ENCODE measurements around the gene RAB3GAP2.
A peak's percentile ranks its signal among the peaks of the same experiment; 100 is the strongest.
"Not testable (repeated sequence)": the region's sequence is repeated elsewhere in the genome, so short reads cannot be mapped to it uniquely, and the experiment has no call there.

The RAB3GAP2 gene, protein sequence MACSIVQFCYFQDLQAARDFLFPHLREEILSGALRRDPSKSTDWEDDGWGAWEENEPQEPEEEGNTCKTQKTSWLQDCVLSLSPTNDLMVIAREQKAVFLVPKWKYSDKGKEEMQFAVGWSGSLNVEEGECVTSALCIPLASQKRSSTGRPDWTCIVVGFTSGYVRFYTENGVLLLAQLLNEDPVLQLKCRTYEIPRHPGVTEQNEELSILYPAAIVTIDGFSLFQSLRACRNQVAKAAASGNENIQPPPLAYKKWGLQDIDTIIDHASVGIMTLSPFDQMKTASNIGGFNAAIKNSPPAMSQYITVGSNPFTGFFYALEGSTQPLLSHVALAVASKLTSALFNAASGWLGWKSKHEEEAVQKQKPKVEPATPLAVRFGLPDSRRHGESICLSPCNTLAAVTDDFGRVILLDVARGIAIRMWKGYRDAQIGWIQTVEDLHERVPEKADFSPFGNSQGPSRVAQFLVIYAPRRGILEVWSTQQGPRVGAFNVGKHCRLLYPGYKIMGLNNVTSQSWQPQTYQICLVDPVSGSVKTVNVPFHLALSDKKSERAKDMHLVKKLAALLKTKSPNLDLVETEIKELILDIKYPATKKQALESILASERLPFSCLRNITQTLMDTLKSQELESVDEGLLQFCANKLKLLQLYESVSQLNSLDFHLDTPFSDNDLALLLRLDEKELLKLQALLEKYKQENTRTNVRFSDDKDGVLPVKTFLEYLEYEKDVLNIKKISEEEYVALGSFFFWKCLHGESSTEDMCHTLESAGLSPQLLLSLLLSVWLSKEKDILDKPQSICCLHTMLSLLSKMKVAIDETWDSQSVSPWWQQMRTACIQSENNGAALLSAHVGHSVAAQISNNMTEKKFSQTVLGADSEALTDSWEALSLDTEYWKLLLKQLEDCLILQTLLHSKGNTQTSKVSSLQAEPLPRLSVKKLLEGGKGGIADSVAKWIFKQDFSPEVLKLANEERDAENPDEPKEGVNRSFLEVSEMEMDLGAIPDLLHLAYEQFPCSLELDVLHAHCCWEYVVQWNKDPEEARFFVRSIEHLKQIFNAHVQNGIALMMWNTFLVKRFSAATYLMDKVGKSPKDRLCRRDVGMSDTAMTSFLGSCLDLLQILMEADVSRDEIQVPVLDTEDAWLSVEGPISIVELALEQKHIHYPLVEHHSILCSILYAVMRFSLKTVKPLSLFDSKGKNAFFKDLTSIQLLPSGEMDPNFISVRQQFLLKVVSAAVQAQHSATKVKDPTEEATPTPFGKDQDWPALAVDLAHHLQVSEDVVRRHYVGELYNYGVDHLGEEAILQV (N-terminal part only)

DNA sequence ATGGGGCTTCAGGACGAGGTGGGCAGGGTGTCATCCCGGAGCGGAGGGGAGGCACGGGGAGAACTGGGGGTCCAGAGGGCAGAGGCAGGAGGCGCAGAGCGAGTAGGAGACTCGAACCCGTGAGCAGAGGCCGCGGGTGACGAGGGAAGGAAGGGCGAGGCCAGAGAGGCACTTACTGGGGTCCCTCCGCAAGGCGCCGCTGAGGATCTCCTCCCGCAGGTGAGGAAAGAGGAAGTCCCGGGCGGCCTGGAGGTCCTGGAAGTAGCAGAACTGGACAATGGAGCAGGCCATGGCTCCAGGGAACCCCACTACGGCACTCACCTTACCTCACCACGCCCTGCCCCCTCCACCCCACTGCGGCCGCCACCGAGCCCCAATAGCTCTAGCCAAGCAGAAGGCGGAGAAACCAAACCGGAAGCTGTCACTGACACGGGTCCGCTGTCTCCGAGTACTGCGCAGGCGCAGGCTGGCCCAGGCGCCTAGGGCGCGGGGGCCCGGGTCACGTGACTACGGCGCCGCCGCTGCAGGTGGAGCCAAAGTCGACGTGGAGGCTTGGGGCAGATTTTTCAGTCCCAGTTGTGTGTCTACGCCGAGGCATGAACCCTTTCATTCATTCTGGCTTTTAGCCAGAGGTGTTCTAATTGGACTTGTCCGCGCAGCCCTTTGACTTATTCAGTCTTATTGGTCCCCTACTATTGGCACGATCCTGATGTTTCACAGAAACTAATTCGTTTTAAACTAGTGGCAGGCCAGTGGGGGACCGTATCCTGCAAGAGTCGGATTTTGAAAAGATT is at the start of gene RAB3GAP2:
RAB3GAP2 (minus strand) TSS at position 407 of the 794 bp plus-strand sequence; CDS start at position 291, 116 bp downstream.
- peak; percentile 75 for FAIRE-seq

DNA sequence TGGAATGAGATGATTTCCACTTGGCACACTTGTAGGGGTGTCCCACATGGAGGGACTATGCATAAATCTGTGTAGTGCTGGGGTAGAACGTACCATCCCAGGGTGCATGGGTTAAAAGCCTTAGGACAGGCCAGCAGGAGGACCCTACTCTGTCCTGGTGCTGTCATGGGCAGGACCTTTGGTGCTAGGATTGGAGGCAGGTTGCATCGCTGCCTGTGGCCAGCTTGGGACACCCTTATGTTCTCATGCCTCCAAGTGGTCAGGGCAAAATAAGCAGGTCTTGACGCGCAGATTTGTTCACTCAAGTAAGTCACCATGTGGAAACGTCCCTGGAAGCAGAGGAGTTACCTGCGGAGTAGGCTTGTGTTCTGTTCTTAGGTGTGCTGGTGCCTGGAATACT is 49.5 kb upstream of the RAB3GAP2 start:
- no peak for FAIRE-seq

DNA sequence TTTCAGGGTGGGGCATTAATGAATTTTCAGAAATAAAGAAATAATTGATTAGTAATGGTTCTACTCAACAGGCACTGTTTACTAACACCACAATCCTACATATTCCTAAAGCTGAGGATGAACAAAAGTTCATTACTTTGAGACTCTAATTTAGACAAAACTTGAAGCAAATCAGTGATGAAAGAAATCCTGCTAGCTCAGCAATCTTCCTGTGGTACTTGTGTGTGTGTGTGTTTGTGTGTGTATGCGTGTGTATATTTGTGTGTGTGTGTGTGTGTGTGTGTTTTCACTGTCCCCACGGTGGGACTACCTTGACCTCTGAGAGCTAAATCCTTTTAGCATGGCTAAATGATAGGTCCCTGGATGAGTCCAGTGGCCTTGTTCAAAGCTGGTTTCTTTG is 48.5 kb upstream of the RAB3GAP2 start:
- FAIRE-seq: no peak

DNA sequence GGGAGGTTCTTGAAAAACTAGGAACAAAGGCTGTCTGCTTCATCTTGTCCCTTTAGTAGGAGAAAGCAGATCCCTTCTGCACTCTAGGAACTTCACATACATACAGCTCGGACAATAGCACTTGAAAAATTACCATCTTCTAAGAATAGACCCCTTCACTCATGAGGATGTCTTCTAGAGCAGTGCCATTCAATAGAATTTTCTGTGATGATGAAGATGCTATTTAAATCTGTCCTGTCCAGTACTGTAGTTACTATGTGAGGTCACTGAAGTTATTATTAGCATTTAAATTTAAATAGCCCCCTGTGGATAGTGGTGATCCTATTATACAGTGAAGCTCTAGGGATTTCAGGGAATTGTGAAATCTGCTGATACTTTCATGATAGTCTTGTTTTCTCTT is 46.4 kb upstream of the RAB3GAP2 start:
- FAIRE-seq: no peak

DNA sequence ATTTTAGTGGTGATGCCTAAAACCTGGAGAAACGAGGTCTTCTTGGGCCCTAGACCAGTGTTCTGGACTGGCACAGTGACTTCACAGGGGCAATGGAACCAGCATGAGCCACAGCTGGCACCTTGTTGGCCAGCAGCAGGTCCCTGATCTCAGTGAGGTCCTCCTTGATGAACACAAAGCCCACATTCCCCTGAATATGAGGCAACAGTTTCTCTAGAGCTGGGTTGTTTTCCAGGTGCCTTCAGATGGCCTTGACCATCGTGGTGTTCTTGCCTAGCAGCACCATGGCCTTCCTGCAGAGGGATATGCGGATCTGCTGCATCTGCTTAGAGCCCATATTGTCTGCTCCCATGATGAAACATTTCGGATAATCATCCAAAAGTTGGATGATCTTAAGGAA is 44.9 kb upstream of the RAB3GAP2 start:
- FAIRE-seq: no peak

DNA sequence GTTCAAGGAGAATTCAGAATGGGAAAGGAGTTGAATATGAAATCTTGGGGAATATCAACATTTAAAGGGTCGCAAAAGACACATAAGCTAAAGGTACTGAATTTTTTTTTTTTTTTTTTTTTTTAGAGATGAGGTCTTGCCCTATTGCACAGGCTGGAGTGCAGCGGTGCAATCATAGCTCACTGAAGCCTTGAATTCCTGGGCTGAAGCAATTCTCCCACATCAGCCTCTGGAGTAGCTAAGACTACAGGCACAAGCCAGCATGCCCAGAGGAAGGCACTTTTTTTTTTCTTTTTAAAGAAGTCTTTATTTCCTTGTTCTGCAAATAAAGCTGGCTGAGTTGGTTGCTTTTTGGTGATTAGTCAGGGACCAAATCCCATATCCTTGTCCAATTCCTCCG is 44.1 kb upstream of the RAB3GAP2 start:
- no peak for FAIRE-seq

DNA sequence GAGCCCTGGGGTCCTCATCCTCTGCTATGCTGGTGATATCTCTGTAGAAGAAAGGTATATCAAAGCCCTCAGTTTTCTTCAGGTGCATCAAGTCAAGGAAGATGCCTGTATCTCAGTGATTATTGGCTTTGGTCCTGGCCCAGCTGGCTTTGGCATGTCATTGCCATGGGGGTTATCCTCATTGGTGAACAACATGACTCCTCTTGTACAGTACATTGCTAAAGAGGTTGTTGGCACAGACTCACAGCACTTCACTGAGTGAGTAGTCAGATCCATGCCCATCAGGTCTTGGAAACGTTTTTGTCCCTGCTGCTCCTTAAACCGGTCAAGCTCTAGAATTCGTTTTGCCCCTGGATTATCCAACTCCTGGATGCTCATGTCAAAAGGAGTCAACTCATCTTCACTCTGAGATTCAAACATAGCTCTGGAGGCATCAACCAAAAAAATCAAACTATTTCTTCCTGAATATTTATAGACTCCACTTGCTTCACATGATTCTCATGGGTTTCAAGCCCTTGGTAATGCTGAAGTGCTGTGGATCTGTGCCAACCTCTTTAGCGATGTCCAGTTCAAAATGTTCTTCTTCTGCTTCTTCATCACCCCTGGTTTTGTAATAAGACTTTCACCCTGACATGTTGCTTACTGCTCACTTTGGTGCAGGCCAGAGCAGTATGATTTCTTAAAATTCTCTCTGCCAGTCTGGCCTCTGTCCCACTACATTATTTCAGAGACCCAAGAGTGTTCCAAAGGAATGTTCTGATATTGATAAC is 43.0 kb upstream of the RAB3GAP2 start:
- FAIRE-seq: no peak

DNA sequence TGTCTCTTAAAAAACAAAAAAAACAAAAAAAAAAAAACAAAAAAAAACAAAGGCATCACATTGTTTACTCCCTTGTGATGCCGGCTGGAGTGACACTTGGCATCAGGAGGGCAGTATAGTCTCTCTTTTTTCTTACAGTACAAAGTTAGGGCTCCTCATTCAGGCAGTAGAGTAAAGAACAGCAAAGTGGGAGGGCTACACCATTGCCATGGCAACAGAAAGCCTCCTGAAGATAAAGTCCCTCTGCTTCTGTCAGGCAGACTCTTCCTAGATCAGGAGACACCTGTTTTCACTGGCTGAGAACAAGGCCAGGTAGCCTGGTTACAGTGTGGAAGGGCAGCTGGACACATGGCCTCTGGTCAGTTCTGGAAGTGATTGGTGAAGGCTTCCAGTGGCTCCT is 41.3 kb upstream of the RAB3GAP2 start:
- FAIRE-seq: no peak

DNA sequence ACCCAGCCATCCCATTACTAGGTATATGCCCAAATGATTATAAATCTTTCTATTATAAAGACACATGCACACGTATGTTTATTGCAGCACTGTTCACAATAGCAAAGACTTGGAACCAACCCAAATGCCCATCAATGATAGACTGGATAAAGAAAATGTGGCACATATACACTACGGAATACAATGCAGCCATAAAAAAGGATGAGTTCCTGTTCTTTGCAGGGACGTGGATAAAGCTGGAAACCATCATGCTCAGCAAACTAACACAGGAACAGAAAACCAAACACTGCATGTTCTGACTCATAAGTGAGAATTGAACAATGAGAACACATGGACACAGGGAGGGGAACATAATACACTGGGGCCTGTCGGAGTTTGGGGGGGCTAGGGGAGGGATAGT is 37.9 kb upstream of the RAB3GAP2 start:
- not testable (repeated sequence) for FAIRE-seq

DNA sequence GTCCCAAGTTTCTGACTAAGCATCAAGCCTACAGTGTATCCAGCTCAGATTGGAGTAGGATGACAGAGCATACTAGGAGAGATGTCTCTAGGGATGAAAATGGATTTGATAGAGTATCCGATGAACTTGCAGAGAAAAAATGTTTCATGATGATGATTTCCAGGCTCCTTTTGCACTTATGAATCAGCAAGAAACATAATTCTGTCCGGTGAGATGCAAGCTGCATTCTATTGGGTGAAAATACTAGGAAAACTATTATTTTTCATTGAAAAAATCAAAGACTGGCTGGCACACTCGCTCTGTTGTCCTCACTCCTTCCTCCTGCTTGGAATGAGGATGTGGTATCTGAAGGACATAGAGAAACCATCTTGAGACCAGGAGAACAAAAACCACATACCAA is 35.4 kb upstream of the RAB3GAP2 start:
- FAIRE-seq: no peak

DNA sequence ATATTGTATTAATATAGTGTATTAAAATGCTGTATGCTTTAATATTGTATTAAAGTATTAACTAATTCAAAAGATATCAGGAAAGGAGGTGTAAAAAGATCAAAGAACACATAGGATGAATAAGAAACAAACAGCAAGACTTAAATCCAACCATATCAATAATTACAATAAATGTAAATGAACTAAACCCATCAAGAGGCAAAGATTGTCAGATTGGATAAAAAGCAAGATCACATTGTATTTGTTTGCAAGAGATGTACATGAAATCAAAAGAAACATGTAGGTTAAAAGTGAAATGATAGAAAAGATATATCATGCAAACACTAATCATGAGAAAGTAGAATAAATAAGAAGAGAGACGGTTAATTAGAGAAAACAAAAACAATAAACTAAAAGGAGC is 34.1 kb upstream of the RAB3GAP2 start:
- peak; percentile 19 for FAIRE-seq

DNA sequence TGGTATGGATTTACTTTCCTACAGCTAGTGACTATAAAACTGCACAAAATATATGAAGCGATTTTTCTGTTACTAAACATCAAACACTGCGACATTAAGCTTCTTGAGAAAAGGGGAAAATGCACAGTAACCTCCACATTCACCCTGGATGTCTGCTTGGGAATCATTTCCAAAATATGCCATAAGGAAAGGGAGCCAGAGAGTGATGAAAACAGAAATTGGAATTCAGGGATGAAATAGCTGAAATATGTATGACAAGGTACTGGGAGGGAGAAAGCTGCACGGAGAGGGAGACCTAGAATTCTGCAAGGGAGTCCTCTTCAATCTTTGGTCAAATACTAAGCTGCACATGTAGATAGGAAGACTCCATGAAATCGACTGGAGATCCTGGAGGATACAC is 31.6 kb upstream of the RAB3GAP2 start:
- no peak for FAIRE-seq

DNA sequence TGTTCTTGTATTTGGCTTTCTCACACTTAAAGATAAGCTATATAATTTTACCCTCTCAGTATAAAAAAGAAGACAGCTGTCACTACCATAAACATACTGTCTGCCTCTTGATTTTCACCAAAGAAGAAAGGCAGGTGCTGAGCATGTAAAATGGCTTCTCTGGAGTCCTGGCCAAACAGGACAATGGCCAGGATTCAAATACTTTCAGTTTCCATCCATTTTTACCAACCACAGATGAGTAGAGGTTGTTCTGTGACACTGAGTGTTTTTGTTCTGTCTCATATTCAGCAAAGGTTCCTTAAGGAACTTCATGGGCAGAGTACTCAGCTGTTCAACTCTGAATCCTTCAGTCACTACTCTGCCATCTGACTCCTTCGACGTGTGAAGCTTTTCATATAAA is 29.4 kb upstream of the RAB3GAP2 start:
- FAIRE-seq: no peak

DNA sequence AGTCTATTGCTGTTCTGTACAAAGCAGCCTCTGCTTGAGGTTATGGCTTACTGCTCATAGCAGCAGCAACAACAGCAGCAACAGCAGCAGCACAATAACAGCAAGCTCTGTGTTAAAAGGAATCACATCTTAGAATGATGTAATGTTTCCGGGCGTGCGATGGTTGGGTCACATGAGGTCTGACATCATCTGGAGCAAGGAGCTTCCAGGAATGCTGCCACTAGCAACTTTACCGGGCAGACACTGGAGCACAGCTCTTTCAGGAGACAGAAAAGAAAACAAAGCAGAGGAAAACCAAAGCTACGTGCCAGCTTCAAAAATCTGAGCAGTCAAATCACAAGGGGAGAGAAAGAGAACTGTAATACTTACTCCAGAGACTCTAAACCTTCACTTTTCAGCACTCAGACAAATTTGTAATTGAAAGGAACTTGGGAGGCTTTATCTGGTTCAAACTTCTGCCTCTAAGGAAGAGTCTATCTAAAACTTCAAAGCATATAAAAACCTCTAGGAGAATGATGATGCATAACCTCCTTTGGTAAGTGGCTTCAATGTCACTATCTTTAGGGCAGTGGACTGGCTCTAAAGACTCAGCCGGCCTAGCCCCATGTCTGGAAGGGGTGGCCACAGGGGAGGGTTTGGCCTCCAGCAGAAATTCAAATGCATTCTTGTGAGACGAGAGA is 28.3 kb upstream of the RAB3GAP2 start:
- no peak for FAIRE-seq

DNA sequence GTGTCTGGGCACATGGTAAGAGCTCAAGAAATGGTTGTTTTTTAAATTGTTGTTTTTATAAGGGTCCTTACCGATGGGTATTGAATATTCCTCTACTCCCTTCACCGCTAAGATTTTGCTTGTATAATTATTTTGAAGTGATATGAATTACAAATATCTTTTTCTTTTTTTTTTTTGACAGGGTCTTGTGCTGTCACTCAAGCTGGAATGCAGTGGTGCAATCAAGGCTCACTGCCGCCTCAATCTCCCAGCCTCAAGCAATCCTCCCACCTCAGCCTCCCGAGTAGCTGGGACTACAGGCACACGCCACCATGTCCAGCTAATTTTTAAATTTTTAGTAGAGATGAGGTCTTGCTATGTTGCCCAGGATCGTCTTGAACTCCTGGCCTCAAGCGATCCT is 27.1 kb upstream of the RAB3GAP2 start:
- no peak for FAIRE-seq

DNA sequence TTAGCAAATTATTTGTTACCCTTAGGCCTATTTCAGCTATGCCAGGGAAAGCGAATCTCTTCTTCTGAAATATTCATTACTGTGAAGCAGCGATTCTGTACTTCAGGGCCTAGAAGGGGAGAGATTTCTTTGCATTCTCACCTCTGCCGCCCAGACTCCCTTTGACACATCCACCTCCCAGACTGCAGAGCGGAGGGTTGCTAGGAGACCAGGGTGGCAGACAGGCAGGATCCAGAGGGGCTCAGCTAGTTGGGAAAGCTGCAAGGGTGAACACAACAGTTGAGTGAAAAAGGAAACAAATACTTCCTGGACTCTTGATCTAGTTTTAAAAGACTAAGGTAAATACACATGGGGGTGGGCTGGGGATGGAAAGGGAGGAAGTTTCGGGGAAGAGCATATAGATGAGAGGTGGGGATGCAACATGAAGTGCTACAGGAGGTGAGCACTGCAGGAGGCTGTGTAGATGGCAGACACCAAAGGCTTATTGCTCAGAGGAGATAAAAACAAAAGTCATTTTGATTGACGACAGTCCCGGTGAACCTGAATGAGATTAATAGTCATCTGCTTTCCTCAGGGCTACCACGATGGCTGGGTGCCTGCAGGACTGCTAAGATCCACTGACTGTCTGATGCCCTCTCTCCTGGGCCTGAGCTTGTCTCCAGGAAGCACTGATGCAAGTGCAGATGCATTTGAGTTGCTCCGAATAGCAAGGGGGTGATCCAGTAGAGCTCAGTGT is 26.4 kb upstream of the RAB3GAP2 start:
- FAIRE-seq: no peak

DNA sequence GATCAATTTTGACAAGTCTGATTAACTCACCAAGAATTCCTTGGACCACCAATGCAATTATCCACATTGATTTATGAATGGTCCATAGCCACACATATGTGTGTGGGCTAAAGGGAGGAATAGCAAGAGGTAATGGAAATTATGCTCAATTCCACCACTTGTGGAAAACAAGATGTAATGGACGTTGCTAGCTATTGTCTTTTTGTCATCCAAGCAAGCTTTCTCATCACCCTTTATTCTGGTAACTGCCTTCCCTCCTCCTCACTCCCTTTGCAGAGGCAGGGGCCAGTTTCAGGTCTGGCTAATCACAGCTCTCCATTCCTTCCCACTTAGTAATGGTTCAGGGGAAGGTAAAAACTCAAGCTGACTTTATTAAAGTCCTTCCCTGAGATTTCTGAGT is 24.7 kb upstream of the RAB3GAP2 start:
- no peak for FAIRE-seq

DNA sequence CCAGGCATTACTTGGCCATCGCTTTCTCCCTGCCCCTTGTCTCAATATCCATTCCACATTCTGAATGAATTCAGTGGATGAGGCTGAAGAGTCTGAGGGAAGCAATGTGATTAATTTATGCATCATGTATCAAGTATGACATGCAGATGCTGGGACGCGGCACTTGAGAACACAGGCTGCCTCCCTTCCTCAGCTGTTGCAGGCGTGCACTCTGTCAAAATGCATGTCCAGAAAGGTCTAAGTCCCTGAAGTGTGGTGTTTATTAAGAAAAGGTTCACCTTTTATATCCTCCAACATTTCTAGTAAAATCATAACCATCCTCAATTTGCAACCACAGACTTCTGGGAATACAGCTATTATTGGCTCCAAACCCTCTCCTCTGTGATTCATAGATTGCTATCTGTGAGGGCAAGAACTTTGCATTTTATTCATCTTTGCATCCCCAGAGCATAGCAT is 22.6 kb upstream of the RAB3GAP2 start:
- FAIRE-seq: no peak

DNA sequence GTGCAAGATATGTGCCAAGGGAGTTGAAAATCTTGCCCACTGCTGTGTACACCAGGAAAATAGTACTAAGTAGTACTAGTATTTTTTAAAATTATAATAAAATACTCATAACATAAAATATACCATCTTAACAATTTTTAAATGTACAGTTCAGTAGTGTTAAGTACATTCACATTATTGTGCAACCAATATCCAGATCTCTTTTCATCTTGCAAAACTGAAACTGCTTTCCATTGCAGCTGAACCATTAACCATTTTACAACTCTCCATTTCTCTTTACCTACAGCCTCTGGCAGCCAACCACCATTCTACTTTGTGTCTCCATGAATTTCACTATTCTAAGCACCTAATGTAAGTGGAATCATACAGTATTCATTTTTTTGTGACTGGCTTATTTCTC is 19.3 kb upstream of the RAB3GAP2 start:
- FAIRE-seq: no peak

DNA sequence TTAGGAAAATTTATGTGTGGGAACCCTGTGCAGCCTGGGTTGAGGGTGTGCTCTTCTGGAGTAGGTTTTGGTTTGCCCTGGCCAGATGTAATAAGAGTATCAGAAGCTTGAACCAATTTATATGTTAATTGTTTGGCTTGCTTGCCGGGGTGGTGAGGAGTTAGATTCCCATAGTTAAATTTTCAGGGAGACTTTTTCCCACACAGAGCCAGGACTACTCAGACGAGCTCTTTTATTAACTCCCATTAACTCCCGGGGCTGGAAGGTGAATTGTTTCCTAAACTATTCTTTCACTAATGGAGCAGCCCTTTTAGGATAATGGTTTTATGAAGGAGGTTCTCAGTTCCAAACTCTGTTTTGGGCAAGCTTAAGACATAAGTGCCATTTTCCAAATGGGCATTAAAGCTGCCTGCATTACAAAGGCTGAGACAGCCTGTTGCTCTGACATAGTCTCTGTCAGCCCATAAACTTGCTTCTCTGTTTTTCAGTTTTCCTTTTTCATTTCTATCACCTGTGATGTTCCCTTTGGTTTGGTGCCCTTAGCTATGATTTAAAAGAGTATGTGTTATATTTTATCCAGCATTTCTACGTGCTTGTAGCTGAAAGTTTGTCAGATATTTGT is 18.0 kb upstream of the RAB3GAP2 start:
- no peak for FAIRE-seq
